Caki2 (cell line): ENCODE data around the gene SAFB2. TPM values are rescaled to one million over a fixed set of nuclear protein-coding genes. Genes with fewer than 3 reads are reported as not detected.

ENCODE experiments used
- DNase-seq: peaks from one replicate; pipeline ENCODE4 v3.0.0-alpha.2; 2015; ENCODE audit warnings: low read depth
- in situ Hi-C: cut with HindIII; loops from 2 replicates; pipeline ENCODE4 v1.10.0; 2016; ENCODE audit warnings: low sequenced_read_pairs, low pct_unique_long_range_greater_than_20kb, mixed read lengths
- total RNA-seq: library from RNA; depleted of rRNA; stranded (reverse); fragments of >200 nt; shearing (Covaris generic); gene quantifications from 2 replicates; pipeline ENCODE4 v1.2.3, GENCODE V29; 2014; ENCODE audit warnings: low replicate concordance

SAFB2 gene
- total RNA-seq, 1 experiment from 2014 or later, result 12.9 TPM

GRCh38 chr19:5642204-5642603, 19.6 kb upstream of the SAFB2 start:
- DNase-seq, result no peak
- in situ Hi-C loops, result no loop called here

- in situ Hi-C loops, result no loop called here
- no peak for DNase-seq
Observed at GRCh38 chr19:5641171-5641570, 18.6 kb upstream of the SAFB2 start.

GRCh38 chr19:5637971-5638370, 15.4 kb upstream of the SAFB2 start:
- no peak for DNase-seq
- in situ Hi-C loops, result no loop called here

- in situ Hi-C loops, result no loop called here
- no peak for DNase-seq
Observed at GRCh38 chr19:5635427-5635826, 12.9 kb upstream of the SAFB2 start.

DNA sequence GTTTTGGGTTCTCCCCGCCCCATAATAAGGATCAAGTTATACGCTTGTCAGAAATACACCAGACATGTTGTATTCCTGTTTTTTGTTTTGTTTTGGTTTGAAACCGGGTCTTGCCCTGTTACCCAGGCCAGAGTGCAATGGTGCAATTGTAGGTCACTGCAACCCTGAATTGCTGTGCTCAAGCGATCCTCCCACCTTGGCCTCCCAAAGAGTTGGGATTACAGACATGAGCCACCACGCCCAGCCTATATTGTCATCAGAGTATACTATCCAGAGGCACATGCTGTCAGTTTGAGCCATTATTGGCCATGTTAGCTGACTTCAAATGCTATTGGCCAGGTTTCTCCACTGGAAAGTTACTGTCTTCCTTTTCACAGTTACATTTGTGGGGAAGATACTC, 10.1 kb upstream of the SAFB2 start:
- in situ Hi-C loops, result no loop called here
- no peak for DNase-seq

- DNase-seq, result no peak
- in situ Hi-C loops, result no loop called here
Observed at GRCh38 chr19:5632241-5632612, 9.7 kb upstream of the SAFB2 start.

- no peak for DNase-seq
- in situ Hi-C loops, result no loop called here
Observed at GRCh38 chr19:5631567-5632240, 9.1 kb upstream of the SAFB2 start.

GRCh38 chr19:5628919-5629481, 6.4 kb upstream of the SAFB2 start:
- DNase-seq, result no peak
- in situ Hi-C loops, result no loop called here

DNA sequence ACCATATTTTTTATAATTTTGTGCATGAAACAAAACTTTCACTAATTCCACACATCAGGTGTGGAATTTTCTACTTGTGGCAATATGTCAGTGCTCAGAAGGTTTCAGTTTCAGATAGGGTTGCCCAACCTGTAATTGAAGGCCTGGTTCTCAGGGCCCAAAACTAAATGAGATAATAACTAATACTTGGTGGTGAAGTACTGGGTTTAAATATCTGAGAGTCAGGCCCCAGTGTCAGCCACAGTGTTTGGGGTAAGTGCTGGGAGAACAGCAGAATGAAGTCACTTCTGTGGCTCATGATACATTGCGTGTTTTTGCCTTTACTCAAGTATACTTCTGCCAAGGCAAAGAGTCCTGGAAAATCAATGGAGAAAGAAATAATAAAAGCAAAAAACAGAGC, 5.9 kb upstream of the SAFB2 start:
- in situ Hi-C loops, result no loop called here
- no peak for DNase-seq

GRCh38 chr19:5627395-5627904, 4.9 kb upstream of the SAFB2 start:
- in situ Hi-C loops, result no loop called here
- DNase-seq, result peak; percentile 51

GRCh38 chr19:5625641-5626040, 3.1 kb upstream of the SAFB2 start:
- in situ Hi-C loops, result no loop called here
- no peak for DNase-seq

DNA sequence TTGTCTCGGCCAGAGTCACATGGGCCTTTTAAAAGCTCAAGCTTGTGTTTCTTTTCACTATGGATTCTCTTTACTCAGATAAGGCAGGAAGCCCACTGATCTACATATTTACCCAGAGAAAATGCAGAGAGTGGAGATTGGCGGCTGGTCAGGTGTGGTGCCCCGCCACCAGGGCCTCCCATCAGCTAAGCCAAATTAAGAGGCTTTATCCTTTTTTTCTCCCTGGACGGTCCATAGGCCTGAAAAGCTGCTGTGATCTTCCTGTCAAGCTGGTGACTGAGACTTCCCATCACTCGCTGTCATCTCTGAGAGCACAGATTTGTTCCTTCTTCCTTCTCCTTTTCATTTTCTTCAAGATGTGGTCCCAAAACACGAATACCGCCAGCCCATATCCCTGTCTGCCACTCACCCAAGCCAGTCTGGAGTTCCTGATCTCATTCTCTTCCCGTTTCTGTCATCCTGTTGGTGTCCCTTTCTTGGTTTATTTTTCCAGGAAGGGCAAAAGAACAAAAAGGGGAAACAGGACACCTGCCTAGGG, 2.2 kb upstream of the SAFB2 start:
- no peak for DNase-seq
- in situ Hi-C loops, result no loop called here

- in situ Hi-C loops, result no loop called here
- peak; percentile 19 for DNase-seq
Observed at GRCh38 chr19:5624018-5624663, 1.6 kb upstream of the SAFB2 start.

DNA sequence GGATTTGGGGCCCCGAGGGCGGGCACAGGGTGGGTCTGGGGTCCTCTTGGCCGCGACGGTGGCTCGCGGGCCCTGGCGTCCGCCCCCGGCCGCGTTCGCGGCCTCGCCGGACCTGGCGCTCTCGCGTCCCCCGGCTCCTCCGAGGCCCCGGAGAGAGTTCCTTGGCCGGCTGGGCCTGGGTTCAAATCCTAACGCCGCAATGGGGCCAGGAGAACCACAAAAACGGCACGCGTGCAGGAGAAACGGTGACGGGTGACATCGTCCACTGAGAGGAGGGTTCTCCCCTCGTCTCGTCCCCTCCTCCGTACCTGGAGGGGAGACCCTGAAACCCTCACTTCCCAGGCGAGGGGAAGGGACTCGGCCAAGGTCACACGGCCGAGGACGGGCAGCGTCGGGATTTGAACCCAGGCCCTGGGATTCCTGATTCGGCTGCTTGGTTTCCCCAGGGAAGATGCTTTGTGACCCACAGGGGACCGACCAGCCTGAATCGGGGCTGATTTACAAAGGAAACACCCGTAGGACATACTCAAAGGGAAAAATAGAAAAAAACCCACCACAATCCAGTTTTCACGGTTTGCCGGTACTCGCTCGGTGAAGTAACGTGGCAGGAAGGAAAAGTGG, 931 bp upstream of the SAFB2 start:
- no peak for DNase-seq
- in situ Hi-C loops, result no loop called here

DNA sequence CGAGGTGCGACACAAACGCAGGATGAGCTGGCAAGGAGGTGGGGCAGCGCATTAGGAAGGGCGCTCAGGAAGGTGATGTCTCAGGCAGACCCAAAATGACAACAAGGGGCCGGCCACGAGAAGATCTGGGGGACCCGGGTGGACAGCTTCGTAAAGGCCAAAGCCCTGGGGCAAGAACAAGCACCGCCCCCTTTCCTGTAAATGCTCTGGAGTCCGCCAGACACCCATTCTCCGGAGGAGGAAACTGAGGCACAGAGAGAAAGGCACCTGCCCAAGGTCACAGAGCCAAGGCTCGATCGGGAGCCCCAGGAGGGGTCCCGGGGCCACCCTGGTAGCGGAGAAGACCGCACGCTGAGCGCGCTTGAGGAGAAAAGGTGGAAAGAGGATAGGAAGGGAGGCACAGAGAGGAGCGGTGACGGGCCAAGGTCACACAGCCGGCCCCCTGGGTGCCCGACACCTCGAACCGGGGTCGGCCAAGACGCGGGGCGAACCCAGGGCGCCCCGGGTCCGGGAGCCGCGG, 571 bp downstream of the SAFB2 start:
- in situ Hi-C loops, result no loop called here
- DNase-seq, result peak; percentile 15

DNA sequence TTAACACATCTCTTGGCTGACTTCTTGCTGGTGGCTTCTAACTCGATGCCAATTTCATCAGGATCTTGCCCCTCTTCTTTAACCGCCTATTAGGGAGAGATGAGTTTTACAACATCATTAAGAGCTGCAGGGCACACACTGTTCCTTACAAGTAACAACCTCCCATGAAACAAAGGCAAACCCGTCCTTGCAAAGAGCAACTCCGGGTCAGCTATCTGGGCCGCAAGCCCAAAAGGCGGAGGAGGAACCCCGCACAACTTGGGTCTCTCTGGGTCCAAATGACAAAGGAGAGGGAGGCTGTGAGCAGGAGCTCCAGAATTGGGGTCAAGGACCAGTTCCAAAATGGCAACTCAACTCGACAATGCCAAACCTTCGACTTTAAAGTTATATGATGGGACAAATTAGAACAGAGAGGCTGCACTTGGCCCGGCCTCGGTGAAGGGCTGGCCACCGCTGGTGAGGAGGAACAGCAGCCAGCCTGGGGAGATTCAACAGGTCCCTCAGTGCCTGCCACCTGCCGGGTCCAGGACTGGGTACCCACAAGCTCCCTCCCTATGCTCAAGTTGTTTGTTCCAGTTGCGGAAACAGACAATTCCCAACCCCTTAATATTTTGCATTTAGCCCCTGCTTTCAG, 1.1 kb downstream of the SAFB2 start:
- in situ Hi-C loops, result no loop called here
- DNase-seq, result no peak

- no peak for DNase-seq
- in situ Hi-C loops, result no loop called here
Observed at GRCh38 chr19:5619946-5620345, 2.6 kb downstream of the SAFB2 start.

GRCh38 chr19:5618591-5618990, 4.0 kb downstream of the SAFB2 start:
- in situ Hi-C loops, result no loop called here
- DNase-seq, result no peak
